Mesenteric fat pad (tissue), 1 donor: ENCODE measurements around the gene ADGRD1. TPM values are rescaled to one million over a fixed set of nuclear protein-coding genes. Genes with fewer than 3 reads are reported as not detected.

Source experiments
- DNase-seq: peaks from one replicate; pipeline ENCODE4 v3.0.0-alpha.2; 2020; ENCODE audit warnings: low spot score
- total RNA-seq: library from RNA; stranded (reverse); fragmentation: NEBNext Ultra II Directional; extraction: Animal tissue kit (Norgen Biotek cat#: 25700); gene quantifications from one replicate; pipeline ENCODE4 v1.2.1, GENCODE V29; 2021
- donor health status: DM: yes; HTN: yes; CAD: no.

ADGRD1 gene
- total RNA-seq, 1 donor from 2014 or later, result 28.5 TPM

DNA sequence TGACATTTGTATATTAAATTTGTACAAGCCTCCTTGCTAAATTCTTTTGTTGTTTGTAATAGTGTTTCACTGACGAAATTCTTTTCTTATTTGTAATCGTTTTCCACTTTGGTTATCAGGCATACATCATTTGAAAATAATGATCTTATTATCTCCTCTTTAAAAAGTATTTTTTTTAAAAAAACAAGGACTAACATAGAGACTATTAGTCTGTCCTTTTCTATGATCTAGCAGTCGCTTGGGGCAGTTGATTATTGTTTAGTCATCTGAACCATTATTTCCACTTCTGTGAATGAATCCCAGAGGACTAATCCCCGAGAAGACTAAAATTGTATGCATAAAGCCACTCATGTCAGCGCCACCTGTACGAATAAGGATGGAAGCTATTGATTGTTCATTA lies 11.5 kb downstream of the ADGRD1 start:
- DNase-seq, result no peak

- DNase-seq, result no peak
Observed at GRCh38 chr12:130965668-130966067, 12.0 kb downstream of the ADGRD1 start.

DNA sequence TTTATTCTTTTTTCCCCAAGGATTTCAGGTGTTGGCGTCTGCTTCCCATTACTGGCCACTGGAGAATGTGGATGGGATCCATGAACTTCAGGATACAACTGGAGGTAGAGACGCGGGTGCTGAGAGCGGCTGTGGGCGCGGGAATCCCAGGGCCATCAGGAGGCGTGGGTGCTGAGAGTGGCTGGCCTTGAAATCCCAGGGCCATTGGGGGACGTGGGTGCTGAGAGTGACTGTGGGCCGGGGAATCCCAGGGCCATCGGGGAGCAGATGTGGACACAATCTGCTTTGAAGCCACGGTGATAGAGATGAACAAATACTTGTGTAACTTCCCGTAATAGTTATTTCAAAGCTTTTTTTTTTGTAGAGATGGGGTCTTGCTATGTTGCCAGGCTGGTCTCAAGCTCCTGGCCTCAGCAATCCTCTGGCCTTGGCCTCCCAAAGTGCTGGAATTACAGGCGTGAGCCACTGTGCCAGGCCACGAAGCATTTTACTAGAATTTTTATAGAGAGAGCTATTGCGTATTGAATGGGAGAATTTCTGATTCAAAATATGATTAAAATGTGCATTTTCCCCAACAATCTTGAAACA lies 12.8 kb downstream of the ADGRD1 start:
- DNase-seq, result peak; percentile 51

DNA sequence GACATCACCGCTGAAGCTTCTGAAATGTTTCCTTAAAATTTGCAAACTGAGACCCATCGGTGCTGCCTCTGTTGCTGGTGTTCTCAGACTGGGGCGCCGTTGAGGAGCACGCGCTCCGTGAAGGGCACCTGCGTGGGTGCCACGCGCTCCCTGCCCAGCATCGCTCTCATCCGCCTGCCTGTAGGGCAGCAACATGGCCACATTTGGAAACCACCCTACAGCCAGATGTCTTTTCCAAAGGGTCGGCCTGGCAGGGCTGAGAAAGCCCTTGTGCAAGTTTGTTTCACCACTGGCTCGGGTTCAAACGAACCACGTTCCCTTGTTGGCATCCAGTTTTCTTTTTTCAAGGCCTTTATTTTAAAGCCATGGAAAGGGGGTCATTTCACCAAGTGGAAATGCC lies 13.9 kb downstream of the ADGRD1 start:
- peak; percentile 47 for DNase-seq

DNA sequence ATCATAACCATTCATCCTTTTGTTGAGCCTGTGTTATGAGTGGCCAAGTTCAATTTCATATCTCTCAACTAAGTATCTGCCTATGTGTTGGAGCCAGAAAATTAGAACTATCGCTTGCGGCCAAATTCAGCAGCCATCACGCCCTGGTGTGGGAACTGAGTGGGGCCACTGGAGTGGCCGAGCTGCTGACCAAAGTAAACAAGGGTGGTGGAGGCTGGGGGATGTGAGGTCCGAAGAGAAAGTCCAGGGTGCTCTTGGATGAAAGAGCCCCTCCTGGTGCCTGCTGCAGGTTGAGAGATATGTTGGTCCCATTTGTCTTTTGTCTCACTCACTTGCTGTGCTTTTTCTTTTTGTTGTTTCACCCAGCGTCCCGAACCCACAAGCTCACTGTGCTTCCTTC lies 14.9 kb downstream of the ADGRD1 start:
- DNase-seq, result peak; percentile 51

DNA sequence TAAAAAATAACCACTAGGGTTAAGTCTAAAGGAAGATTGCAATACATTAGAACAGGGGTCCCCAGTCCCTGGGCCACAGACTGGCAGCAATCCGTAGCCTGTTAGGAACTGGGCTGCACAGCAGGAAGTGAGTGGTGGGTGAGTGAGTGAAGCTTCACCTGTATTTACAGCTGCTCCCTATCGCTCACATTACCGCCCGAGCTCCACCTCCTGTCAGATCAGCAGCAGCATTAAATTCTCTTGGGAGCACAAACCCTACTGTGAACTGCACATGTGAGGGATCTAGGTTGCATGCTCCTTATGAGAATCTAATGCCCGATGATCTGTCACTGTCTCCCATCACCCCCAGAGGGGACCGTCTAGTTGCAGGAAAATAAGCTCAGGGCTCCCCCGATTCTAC lies 15.5 kb downstream of the ADGRD1 start:
- DNase-seq, result peak; percentile 16

- DNase-seq, result peak; percentile 49
Observed at GRCh38 chr12:130970165-130970907, 16.6 kb downstream of the ADGRD1 start.

GRCh38 chr12:130970908-130971233 lies 17.2 kb downstream of the ADGRD1 start:
- DNase-seq, result no peak

DNA sequence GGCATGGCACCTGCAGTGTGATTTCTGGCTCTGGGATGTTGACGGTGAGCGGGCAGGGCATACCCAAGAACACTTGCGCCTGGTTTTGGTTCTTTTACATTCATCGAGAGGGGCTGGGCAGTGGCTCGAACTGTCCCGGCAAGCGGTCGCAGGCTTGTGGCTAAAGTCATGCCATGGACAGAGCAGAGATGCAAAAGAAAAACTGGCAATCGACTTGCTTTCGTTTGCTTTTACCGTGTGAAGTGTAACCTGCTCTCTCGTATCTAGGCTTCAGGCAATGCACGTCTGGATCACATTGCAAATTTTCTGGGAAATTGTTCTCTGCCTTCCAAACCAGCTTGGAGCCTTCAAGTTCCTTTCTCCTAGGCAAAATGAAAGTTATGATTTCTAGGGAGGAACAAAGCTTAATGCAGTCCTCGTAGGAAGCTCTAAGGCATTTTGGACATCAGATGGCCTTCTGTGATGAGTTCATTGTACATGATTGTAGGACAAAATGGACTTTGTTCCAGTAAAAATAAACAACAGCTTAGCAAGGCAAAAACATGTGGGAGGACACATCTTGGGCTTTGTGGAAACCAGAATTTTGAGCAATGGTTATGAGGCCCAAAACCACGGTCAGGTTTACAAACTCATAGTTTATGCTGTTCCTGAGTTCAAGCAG lies 18.3 kb downstream of the ADGRD1 start:
- no peak for DNase-seq

DNA sequence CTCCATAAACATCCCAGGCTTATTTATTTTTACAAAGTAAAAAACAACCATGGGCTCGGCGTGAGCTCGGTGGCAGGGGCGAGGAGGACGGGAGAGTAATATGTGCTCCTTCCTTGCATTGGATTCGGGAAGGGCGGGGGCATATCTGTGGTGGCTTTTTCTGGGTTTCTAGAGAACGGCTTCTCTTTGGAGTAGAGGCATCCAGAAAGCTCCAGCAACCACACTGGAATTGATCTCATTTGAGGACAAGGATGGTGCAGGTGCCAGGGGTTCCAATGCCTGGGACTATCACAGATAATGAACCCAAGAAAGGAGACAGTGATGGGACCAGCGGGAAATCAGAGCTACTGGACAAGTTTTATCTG lies 18.9 kb downstream of the ADGRD1 start:
- DNase-seq, result peak; percentile 57

- peak; percentile 41 for DNase-seq
Observed at GRCh38 chr12:130973109-130973508, 19.4 kb downstream of the ADGRD1 start.

- peak; percentile 67 for DNase-seq
Observed at GRCh38 chr12:130973906-130974305, 20.2 kb downstream of the ADGRD1 start.

GRCh38 chr12:130975116-130975515 lies 21.4 kb downstream of the ADGRD1 start:
- peak; percentile 53 for DNase-seq

- peak; percentile 76 for DNase-seq
Observed at GRCh38 chr12:130976171-130976720, 22.5 kb downstream of the ADGRD1 start.

DNA sequence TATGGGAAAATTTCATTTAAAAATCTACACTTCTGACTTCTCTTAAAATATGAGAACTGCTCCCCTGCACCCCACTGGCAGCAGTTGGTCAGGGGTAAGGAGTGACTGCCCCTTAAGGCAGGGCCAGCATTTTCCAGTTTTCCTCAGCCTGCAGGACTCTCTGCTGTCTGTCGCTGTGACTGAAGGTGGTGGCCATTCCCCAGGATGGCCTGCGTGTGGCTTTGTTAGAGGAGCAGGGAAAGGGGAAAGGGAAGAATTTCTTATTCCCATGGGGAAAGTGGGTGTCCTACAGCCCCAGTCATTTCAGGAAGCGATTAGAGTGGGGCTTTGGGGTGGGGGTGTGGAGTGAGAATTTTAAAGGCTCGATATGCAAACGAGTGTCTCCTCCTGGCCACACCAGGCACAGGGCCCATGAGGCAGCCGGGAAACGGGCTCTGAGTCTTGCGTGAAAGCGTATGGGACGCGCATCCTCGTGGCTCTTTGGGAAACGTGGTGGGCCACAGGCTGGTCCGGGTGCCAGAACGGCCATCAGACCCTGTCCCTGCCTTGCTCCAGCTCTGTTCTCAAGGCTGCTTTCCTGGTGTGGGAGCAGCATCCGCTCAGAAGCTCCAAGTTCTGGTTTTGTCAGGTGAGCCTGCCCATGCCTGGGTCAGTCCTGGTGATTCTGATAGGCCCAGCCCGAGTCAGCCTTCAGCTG lies 23.5 kb downstream of the ADGRD1 start:
- DNase-seq, result peak; percentile 87

DNA sequence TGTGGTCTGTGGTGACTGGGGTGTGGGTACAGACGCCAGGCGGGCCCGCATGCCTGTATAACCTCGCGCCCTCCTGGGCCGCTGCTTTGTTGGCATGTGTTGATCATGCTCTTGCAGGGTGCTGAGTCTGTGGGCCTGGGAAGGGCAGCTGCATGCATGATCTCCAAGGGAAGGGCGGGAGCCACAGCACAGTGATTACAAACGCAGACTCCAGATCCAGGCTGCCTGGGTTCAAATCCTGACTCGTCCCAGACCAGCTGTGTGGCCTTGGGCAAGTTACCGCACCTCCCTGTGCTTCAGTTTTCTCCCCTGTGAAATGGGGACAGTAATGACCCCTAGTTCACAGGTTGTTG lies 24.0 kb downstream of the ADGRD1 start:
- DNase-seq, result no peak

- peak; percentile 82 for DNase-seq
Observed at GRCh38 chr12:130978785-130979184, 25.1 kb downstream of the ADGRD1 start.

GRCh38 chr12:130981074-130981742 lies 27.5 kb downstream of the ADGRD1 start:
- DNase-seq, result no peak

DNA sequence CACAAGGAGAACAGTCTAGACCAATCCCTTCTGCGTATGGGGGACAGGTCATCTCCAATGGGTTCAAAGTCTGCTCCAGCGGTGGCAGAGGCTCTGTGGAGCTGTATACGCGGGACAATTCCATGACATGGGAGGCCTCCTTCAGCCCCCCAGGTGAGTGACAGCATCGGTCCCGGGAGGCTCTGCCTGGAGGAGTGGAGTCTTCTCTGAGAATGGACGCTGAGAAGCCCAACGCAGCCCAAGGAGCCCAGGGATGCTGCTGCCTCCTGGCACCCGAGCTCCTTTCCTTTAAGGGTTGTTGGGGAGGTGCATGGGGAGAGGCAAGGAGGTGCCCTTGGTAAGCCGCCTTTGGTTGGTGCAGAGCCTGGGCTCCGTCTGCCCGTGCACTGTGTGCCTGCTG lies 28.2 kb downstream of the ADGRD1 start:
- DNase-seq, result peak; percentile 65

GRCh38 chr12:130982565-130983225 lies 29.0 kb downstream of the ADGRD1 start:
- DNase-seq, result no peak
